ENCODE data around the gene EVL.
A peak's percentile ranks its signal among the peaks of the same experiment; 100 is the strongest.

Gene EVL

GRCh38 chr14:100067971-100068959 lies 3.0 kb downstream of the EVL start:
- DNase-seq = peak; percentile 93 to 95

DNA sequence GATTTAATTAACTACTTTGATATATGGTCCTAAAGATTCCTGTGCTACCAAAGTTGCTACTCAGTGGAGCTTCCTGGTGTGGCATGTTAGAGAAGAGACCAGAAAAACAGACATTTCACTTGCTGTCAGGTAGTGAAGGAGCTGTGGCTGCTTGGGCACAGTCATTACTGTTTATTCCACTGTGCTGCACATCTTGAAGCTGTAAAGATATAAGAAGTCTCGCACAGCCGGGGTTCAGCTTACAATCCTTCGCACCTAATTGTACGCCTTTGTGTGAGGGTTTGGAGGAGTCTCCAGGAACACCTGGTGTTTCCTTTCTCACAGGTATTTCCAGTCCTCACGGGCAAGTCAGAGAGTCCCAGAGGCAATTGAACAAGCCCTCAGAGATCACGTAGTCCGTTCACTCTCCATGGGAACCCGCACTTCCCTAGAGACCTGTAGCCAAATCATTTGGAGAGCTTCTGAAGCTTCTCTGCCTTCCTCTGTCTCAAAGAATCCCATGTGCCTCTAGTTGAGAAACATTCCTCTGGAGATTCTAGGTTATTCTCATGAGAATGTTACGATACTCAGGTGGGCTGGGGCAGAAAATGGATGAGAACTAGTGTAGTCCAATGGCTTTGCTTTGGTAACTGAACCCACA lies 4.1 kb downstream of the EVL start:
- DNase-seq = no peak

- peak in 1 of 2 donors; percentile 43 for DNase-seq
These were observed 5.1 kb downstream of the EVL start for GRCh38 chr14:100070310-100070709.

DNA sequence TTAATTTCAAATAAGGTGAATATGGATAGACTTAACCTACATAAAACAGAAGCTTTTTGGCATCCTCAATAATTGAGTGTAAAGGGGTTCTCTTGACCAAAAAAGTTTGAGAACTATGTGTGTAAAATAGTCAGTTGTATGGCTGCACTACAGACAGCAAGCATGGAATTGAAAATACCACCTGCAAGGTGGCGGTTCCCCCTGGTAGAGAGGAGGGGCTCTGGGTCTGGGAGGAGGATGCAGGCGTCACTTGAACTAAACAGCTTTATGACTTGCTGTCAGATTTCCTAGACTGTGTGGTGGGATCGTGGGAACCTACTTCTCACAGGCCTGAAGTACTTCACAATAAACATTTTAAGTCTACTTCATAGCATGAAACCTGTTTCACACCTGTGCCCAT lies 6.3 kb downstream of the EVL start:
- no peak for DNase-seq

DNA sequence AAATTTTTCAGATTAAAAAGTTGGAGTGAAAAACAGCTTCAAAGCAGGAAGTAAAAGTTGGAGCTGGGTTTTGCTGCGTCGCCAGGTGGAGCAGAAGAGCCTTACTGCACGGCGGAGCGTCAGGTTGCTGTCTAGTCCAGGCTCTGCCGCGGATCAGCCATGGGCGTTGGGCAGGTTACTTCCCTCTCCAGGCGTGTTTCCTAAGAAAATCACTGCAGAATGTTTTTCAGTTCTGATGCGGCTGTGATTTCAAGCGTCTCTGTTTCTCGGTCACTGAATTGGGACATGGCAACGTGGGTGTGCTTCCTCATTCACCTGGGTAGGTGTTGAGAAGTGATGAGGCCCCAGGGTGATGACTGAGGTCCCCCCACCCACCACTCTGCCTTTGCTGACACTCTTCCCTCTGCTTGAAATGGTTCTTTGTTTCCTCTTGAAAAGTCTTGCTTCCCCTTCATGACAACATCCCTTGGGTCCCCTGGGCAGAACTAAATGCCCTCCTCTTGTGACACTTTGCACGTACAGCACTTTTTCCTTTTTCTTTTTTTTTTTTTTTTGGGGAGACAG lies 7.6 kb downstream of the EVL start:
- DNase-seq = peak; percentile 76 to 78

DNA sequence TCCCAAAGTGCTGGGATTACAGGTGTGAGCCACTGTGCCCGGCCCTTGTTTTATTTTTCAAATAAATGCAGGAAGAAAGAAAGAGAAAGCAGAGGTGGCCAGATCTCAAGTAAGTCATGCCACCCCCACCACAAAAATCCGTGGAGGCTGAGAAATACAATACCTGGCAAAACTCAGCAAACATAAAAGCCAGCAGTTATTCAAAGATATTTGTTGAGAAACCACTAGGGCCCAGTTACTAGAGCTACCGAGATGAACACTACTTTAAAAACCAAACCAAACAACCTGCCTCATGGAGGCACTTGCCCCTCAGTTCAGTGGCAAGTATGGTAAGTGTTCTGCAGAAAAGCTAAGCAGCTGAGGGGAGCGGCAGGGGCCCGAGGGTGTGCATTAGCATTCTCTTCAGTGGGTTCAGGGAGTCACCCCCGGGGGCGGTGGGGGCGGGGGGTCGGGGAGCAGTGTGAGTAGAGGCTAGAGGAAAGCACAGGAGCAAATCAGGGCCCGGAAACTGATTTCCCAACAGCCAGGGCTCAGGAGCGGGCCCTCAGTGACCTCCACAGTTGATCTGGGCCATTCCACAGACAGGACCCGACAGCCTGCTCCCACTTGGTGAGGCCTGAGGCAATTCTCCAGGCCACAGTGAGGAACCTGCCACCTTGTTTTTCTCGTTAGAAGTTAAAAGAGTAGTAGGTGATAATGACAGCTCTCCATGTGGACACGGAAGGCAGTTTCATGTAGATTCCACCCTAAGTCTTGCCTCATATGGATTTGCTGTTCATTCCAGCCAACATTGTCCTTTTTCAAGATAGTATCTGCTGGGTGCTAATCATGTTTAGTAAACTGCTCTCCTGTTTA lies 8.6 kb downstream of the EVL start:
- DNase-seq = peak; percentile 34 to 40

DNA sequence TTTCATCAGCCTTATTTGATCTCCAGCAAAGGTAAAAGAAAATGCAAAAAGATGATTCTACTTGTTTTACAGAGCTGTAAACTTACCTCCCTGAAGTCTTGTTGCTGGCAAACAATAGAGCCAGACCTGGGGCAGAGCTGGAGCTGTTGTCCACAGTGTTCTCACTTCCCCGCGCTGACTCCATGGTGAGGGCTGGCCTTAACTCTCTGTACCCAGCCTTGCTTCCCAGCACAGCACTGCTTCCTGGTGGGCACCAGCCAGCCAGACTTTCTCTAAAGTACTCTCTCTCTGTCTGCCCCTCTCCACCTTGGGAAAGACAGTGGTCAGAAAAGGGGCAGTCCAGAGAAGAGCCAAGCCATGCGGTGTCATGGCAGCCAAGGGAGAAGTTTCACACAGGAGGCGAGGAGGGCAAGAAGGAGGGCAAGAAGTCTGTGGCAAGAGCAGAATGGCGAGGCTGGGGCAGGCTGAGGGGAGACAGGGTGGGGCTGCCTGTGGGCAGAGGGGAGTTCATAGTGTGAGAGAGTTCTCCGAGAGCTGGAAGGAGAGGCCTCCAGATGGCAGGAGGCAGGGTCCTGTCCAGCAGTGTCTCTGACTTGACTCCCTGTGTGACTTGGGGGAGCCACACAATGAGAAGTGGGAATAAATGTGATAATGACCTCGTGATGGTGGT lies 9.3 kb downstream of the EVL start:
- no peak for DNase-seq

DNA sequence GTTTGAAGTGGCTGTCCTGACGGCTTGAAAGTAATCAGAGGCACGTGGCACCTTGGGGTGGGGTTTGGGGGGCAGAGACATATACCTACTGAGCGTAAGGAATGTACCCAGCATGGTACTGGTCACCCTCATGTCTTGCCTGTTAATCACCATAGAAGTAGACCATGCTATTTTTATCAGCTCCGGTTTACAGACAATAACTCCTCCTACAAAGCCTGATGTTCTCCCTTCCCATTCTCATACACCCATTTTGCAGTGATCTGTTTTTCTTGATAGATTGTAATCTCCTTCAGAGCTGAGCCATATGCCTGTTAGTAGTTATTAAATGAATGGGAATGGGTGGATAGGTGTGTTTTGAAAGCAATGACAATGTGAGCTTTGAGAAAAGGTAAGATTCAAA lies 10.5 kb downstream of the EVL start:
- no peak for DNase-seq

DNA sequence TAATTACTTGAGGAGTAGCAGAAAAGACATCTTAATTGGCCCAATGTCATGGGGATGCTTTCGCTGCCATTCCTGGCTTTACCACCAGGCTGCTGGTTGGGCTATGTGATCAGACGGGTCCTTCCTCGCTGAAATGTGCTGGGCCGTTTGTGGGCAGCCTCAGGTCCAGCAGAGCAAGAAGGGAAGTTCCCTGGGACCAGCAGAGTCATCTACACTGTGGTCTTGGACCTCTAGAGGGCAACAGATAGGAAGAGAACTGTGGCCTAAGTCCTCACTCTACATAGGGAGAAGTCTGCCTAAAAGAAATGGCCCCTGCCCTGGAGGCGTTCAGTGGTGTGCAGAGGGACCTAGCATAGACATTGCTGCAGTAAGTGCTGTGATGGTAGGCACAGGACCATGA lies 10.9 kb downstream of the EVL start:
- peak; percentile 59 to 78 for DNase-seq

- no peak for DNase-seq
These were observed 11.4 kb downstream of the EVL start for GRCh38 chr14:100076606-100077005.

GRCh38 chr14:100077441-100077840 lies 12.2 kb downstream of the EVL start:
- DNase-seq = no peak

DNA sequence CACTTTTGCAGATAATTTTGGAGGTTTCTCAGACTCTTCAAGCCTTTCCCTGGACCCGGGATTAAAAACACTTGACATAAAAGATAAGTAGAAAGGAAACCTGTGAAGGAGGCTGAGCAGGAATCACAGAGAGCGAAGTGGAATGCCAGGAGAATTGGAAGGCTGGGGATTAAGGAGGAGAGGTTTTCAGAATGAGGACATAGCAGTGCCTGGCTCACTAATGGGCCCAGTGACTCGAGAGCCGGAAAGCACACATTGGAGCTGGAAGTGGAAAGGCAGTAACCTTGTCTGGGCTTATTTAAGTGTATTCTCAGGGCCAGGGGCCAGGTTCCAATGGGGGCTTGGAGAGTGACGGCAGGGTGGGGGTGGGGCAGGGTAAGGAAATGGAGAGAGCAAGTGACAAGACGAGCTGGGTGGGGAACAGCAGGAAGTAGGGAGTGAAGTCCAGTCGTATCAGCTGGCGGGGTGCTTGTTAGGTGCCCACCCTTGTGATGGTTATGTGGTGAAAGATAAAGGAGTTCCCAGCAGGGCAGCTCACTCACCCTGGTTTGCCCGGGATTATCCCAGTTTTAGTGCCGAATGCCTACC lies 13.1 kb downstream of the EVL start:
- no peak for DNase-seq

DNA sequence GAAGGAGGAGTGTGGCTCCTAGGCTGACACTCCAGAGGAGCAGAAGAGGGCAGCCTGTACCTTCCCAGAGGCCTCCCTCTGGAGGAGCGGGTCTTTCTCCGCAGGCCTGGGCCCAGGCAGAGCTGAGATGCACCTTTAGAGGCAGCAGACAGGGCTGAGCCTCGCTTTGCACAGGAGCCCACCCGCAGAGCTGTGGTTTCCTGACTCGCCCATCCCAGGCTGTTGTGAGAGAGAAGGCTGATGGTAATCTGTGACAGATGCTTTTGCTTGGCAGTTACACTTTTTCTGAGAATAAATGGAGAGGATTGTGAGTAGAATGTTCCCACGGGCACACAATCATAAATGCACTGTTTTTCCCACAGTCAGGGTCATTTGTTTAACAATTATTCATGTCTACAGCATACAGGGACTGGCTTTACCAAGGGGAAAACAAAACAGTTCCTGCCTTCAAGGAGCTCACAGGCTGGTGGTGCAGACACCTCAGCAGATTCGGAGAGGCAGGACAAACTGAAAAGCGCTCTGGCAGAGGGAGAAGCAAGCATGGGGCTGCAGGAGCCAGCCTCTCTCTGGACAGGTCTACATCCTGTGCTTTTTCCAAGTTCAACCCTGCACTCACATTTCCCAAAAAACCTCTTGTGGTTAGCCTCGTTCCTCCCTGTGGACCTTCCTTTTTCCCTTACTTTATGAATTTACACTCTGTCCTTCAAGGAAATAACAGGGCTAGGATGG lies 13.9 kb downstream of the EVL start:
- DNase-seq = peak; percentile 86 to 87

DNA sequence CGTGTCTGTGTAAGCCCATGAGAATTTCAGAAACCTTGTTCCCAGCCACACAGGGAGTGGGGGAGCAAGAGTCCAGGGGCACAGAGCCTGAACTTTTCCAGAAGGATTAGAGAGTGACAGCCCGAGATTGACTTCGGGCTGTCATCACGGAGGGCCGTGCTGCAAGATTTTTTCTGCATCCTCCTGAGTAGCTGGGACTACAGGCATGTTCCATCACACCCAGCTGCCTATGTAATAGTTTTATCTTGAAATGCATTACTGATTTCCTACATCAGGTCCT lies 14.4 kb downstream of the EVL start:
- no peak for DNase-seq

GRCh38 chr14:100080206-100080605 lies 15.0 kb downstream of the EVL start:
- no peak for DNase-seq

- DNase-seq = no peak
These were observed 16.9 kb downstream of the EVL start for GRCh38 chr14:100081997-100082625.

DNA sequence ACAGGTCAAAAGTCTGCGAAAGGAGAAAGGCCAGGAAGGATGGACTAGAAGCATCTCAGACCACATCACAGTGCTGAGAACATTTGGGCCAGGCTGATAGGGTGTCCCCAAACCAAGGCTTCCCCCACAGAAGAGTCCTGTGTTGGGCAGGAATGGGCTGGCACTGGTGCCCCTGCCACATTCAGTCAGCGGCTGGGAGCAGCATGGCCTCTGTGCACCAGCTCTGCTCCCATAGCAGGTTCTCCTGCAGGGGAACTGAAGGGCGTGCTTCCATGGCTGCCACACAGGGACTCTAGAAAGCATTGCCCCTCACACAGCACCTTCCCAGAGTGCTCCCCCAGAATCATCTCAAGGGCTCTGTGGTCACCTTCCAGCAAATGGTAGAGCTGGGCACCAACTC lies 17.5 kb downstream of the EVL start:
- no peak for DNase-seq

DNA sequence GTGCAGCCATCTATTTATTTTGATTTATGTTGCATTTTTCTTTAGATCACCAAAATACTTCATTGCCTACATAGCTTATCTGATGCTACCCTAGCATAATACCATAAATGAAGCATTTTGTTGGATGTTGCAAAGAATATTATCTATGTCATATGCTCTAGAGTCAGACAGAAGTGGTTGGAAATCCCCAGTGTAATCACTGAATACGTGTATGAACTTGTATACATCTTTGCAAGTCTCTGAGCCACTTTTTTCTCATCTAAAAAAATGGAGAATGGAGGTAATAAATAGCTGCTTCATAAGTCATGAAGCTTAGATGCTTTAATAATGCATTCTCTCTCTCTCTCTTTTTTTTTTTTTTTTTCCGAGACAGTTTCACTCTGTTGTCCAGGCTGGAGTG lies 18.5 kb downstream of the EVL start:
- DNase-seq = peak in 1 of 2 donors; percentile 49

- no peak for DNase-seq
These were observed 19.4 kb downstream of the EVL start for GRCh38 chr14:100084591-100084990.

- DNase-seq = no peak
These were observed 20.2 kb downstream of the EVL start for GRCh38 chr14:100085462-100085861.

GRCh38 chr14:100086361-100086760 lies 21.1 kb downstream of the EVL start:
- DNase-seq = no peak

Measured in CD4-positive, alpha-beta T cell treated with Interleukin-4 for 1 hour (primary cell).